ENCODE data around the gene BCL2L12. TPM values are rescaled to one million over a fixed set of nuclear protein-coding genes. Genes with fewer than 3 reads are reported as not detected.

Gene BCL2L12
- total and polyA plus RNA-seq, 2 of the 13 experiments (the other 11 are each of a cell fraction or from before 2014, with no cell fraction given), result 26.8 to 40.8 TPM

DNA sequence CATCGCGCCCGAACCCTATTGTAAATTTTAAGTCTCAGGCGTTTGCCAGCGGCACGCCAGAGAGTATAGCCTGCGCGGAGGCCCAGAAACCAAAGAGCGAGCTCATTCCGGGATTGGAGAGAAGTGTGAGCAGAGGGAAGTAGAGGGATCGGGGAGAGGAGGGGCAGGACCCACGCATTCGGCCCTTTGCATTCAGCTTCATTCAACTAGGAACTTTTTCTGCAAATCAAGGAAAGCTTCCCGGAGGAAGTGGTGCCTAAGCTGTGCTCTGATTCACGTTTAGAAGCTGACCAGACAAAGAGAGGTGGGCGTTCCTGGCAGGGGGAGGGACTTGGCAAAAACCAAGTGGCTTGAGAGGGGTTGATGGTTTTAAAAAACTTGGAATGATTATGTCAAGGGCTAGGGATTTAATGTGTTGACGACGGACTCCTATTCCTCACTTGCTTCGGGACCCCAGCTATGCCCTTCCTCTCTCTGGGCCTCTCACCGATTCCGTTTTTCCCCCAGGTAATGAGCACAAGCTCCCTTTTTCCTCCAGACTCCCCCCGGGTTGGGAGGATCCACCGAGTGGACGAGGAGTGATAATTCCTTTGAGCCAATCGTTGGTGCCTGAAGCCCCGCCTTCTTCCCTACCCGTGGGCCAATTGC lies 10.5 kb downstream of the BCL2L12 start (continued):
- TF ChIP-seq, protein P1, sequence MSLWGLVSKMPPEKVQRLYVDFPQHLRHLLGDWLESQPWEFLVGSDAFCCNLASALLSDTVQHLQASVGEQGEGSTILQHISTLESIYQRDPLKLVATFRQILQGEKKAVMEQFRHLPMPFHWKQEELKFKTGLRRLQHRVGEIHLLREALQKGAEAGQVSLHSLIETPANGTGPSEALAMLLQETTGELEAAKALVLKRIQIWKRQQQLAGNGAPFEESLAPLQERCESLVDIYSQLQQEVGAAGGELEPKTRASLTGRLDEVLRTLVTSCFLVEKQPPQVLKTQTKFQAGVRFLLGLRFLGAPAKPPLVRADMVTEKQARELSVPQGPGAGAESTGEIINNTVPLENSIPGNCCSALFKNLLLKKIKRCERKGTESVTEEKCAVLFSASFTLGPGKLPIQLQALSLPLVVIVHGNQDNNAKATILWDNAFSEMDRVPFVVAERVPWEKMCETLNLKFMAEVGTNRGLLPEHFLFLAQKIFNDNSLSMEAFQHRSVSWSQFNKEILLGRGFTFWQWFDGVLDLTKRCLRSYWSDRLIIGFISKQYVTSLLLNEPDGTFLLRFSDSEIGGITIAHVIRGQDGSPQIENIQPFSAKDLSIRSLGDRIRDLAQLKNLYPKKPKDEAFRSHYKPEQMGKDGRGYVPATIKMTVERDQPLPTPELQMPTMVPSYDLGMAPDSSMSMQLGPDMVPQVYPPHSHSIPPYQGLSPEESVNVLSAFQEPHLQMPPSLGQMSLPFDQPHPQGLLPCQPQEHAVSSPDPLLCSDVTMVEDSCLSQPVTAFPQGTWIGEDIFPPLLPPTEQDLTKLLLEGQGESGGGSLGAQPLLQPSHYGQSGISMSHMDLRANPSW (CRISPR knock-in tag; IDR thresholded peaks at IDR 0.05; ENCODE audit: borderline replicate concordance), result no peak
- TF ChIP-seq, protein P2, sequence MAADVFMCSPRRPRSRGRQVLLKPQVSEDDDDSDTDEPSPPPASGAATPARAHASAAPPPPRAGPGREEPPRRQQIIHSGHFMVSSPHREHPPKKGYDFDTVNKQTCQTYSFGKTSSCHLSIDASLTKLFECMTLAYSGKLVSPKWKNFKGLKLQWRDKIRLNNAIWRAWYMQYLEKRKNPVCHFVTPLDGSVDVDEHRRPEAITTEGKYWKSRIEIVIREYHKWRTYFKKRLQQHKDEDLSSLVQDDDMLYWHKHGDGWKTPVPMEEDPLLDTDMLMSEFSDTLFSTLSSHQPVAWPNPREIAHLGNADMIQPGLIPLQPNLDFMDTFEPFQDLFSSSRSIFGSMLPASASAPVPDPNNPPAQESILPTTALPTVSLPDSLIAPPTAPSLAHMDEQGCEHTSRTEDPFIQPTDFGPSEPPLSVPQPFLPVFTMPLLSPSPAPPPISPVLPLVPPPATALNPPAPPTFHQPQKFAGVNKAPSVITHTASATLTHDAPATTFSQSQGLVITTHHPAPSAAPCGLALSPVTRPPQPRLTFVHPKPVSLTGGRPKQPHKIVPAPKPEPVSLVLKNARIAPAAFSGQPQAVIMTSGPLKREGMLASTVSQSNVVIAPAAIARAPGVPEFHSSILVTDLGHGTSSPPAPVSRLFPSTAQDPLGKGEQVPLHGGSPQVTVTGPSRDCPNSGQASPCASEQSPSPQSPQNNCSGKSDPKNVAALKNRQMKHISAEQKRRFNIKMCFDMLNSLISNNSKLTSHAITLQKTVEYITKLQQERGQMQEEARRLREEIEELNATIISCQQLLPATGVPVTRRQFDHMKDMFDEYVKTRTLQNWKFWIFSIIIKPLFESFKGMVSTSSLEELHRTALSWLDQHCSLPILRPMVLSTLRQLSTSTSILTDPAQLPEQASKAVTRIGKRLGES (CRISPR knock-in tag; IDR thresholded peaks at IDR 0.05; ENCODE audit: borderline replicate concordance), result no peak
- TF ChIP-seq ZNF577 (CRISPR knock-in tag; IDR thresholded peaks at IDR 0.05; ENCODE audit: borderline replicate concordance, low read depth) (no peak), JUNB (CRISPR knock-in tag; IDR thresholded peaks at IDR 0.05; ENCODE audit: borderline replicate concordance) (no peak), ZKSCAN8 (CRISPR knock-in tag; IDR thresholded peaks at IDR 0.05; ENCODE audit: borderline replicate concordance) (0 out of 2 replicates have a peak, but pooled peaks have one; percentile 57), PCBP1 (IDR thresholded peaks at IDR 0.05; ENCODE audit: borderline replicate concordance, low read depth, low read length) (no peak), FLYWCH1 (CRISPR knock-in tag; IDR thresholded peaks at IDR 0.05) (no peak), POLR2G (IDR thresholded peaks at IDR 0.05; ENCODE audit: low read depth, low read length) (peak; percentile 86), ZFP36L1 (CRISPR knock-in tag; IDR thresholded peaks at IDR 0.05) (no peak), ZMYM2 (CRISPR knock-in tag; IDR thresholded peaks at IDR 0.05) (no peak), ZNF34 (CRISPR knock-in tag; IDR thresholded peaks at IDR 0.05; ENCODE audit: borderline replicate concordance) (0 out of 2 replicates have a peak, but pooled peaks have one; percentile 27), TBP (CRISPR knock-in tag; IDR thresholded peaks at IDR 0.05) (no peak), ZNF891 (CRISPR knock-in tag; IDR thresholded peaks at IDR 0.05) (0 out of 2 replicates have a peak, but pooled peaks have one; percentile 33), ZNF619 (CRISPR knock-in tag; IDR thresholded peaks at IDR 0.05) (no peak), SP5 (CRISPR knock-in tag; IDR thresholded peaks at IDR 0.05; ENCODE audit: borderline replicate concordance, low read depth) (no peak), KDM3A (CRISPR knock-in tag; IDR thresholded peaks at IDR 0.05; ENCODE audit: low read depth) (no peak), ELF4 (CRISPR knock-in tag; IDR thresholded peaks at IDR 0.05; ENCODE audit: borderline replicate concordance) (no peak), TARDBP (CRISPR knock-in tag; IDR thresholded peaks at IDR 0.05) (peak; percentile 37; the same call in 1 of the 2 replicates), ZNF737 (CRISPR knock-in tag; IDR thresholded peaks at IDR 0.05; ENCODE audit: borderline replicate concordance) (no peak), ZNF335 (CRISPR knock-in tag; IDR thresholded peaks at IDR 0.05) (0 out of 2 replicates have a peak, but pooled peaks have one; percentile 20), RFXAP (CRISPR knock-in tag; IDR thresholded peaks at IDR 0.05; ENCODE audit: borderline replicate concordance) (no peak; the same call in 1 of the 2 replicates), HIVEP1 (CRISPR knock-in tag; IDR thresholded peaks at IDR 0.05) (no peak)
- TF ChIP-seq, protein P3, sequence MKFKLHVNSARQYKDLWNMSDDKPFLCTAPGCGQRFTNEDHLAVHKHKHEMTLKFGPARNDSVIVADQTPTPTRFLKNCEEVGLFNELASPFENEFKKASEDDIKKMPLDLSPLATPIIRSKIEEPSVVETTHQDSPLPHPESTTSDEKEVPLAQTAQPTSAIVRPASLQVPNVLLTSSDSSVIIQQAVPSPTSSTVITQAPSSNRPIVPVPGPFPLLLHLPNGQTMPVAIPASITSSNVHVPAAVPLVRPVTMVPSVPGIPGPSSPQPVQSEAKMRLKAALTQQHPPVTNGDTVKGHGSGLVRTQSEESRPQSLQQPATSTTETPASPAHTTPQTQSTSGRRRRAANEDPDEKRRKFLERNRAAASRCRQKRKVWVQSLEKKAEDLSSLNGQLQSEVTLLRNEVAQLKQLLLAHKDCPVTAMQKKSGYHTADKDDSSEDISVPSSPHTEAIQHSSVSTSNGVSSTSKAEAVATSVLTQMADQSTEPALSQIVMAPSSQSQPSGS (CRISPR knock-in tag; IDR thresholded peaks at IDR 0.05), result no peak; the same call in 1 of the 2 replicates
- TF ChIP-seq, protein P4, sequence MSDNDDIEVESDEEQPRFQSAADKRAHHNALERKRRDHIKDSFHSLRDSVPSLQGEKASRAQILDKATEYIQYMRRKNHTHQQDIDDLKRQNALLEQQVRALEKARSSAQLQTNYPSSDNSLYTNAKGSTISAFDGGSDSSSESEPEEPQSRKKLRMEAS (IDR thresholded peaks at IDR 0.05), result peak; percentile 60

Measured in HepG2 (cell line).